Muscle of arm (tissue), 14 donors: Measurements from ENCODE around the gene KCNJ9. TPM values are rescaled to one million over a fixed set of nuclear protein-coding genes. Genes with fewer than 3 reads are reported as not detected.
"Not testable (repeated sequence)": the region's sequence is repeated elsewhere in the genome, so short reads cannot be mapped to it uniquely, and the experiment has no call there.

Source experiments
- DNase-seq: peaks from one replicate; pipeline ENCODE4 v3.0.0-alpha.2; 2013
- long read RNA-seq, 11 donors: transcript quantifications; one replicate each; lab custom pipeline, GENCODE V29; 2026
- polyA plus RNA-seq, 12 donors: library from polyadenylated mRNA; unstranded; fragments of 120-200 nt; gene quantifications; one replicate each; pipeline ENCODE4 v1.2.1, GENCODE V29; 2013; ENCODE audit not compliant: insufficient read length in 12 of 12

Gene KCNJ9
- polyA plus RNA-seq = under 1 TPM in 10 of 12 donors, not detected in 2; 0.04 to 0.22 (median 0.07) TPM
- long read RNA-seq, donor 1 = 0 reads
- long read RNA-seq, donor 2 = 0 reads
- long read RNA-seq, donor 3 = 0 reads
- long read RNA-seq, donor 4 = 0 reads
- long read RNA-seq, donor 5 = 0 reads
- long read RNA-seq, donor 6 = 0 reads
- long read RNA-seq, donor 7 = 0 reads
- long read RNA-seq, donor 8 = 0 reads
- long read RNA-seq, donor 9 = 0 reads
- long read RNA-seq, donor 10, partial matches to known transcripts = 12 of 12 reads
- long read RNA-seq, donor 10, other reads (novel, unspliced or antisense) = 0 of 12 reads
- long read RNA-seq, donor 11 = 0 reads

DNA sequence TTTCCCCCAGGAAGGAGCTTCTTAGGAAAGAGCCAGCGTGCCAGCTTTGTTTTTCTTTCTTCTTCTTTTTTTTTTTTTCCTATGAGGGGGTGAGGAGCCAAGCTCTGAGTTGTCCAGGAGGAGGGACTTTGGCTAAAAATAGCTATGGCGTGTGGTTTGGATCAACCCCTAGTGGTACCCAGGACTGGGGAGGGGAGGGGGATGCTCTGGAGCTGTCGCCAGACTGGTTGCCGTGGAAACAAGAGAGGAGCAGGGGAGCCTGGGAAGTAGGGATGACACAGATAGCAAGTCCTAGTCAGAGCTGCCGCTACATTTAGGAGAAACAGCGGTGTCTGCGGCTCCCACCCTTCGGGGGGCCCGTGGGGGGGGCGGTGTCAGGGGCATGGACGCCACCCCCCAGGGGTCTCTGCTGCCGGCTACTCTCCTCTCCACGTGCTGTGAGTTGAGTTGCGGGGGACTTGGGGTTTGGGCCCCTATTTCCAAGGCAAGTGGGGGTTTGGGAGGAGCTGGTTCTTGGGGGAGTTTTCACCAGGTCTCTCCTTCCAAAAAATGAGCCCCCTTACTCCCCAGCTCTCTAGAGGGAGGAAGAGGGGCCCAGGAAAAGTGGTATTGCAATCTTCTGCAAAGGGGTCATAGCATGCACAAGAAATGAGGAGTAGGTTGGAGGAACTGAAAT is at the start of gene KCNJ9:
Gene KCNJ9 (plus strand): TSS at position 278 of the 676 bp plus-strand sequence. CDS start 2,493 bp downstream, outside the sequence.
- DNase-seq = no peak

DNA sequence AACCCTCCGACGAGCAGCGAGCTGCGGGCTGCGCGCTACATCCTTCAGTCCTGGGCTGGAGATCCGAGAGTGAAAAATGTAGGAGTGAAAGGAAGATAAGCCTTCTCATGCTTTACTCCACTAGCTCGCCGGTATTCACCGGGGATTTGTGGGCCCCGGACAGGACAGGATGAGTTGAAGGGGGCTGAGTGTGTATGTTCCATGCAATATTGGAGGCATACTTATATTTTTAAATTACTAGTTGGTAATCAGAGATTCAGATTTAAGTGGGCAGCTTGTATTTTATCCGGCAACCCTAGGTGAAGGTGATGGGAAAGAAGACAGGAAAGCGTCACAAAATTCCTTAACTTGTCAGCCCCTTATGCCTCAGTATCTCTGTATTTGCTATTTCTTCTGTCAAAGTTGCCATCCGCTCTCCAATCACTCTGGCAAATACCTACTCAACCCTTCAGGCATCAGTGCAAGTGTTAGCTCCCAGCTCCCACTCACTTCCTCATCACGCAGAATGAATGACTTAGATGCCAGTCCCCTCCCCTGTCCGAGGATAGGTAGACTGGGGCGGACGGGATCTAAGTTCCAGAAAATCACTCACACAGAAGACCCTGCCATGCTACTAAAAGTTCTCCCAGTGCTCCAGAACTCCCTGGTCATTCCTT is 49.0 kb upstream of the KCNJ9 start:
- DNase-seq = peak; percentile 7

DNA sequence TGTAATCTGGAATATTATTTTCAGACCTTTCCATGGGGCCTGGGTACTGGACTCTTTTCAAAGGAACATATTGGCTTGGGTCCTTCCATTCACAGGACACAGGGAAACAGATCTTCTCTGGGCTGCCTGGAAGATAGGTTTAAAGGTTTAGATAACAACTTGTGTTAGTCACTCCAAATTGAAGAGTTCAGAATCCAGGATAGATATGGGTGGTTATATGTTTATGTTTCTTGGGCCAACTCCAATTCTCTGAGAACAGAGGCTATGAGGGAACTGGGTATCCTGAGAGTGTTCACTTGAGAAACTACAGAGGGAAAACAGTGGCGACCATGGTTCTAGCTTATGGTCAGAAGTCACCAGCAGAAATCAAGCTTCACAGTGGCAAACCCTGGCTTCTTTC is 40.9 kb upstream of the KCNJ9 start:
- DNase-seq = no peak

DNA sequence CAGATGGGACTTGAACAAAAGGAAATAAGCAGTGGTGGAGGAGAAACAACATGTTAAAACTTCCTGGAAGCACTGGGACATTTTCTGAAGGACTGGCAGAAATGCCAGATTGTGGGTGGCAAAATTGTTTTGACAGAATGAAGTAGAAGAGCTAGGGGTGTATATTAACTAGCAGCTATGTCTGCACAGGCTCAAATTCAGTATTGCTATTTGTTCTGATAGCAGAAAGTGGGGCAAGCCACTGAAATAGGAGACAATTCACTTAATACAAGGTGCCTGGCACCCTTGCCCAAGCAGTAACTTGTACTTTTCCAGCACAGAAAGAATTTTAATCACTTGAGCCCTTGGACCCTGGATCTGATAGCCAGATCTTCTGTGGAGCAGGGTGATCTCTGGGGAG is 37.8 kb upstream of the KCNJ9 start:
- DNase-seq = no peak

DNA sequence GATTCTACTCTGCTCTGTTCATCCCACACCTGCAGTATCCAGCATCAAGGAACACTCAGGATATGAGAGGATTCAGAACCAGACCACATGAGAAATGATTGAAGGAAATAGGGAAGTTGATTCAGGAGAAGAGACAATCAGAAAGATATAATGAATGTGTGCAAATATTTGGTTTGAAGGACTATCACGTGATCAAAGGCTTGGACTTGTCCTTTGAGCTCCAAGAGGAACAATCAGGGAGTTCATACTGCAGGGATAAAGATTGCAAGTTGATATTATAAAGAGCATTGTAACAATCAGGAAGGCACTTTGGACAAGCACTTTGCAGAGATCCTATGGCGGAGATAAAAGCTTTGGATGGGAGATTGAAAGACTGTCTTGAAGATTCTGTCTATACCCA is 35.7 kb upstream of the KCNJ9 start:
- no peak for DNase-seq

DNA sequence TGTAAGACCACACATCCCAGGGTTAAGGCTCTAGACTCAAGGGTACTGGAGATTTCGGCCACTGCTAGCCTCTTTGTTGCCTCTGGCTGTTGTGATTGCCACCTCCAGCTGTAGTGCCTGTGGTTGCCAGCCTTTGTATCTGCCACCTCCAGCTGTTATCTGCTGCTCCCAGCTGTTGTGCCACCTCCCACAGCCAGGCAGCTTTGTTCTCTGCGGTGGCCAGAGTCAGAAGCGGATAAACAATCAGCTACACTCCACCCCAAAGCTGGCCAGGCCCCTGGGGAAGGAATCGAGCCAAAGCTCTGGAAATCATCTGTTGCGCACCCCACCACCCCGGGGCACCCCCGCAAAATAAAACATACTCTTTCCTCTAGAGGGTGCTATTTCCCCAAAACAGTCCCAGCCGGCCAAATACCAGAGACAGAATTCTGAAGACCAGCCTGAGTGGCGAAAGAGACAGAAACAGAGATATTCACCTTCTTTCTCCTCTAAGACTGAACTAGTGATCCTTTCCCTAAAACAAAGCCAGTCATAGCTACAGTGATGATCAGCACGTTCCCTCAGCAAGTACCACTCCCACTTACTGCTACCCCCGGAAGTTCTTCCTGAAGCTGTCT is 34.7 kb upstream of the KCNJ9 start:
- DNase-seq = peak; percentile 27

DNA sequence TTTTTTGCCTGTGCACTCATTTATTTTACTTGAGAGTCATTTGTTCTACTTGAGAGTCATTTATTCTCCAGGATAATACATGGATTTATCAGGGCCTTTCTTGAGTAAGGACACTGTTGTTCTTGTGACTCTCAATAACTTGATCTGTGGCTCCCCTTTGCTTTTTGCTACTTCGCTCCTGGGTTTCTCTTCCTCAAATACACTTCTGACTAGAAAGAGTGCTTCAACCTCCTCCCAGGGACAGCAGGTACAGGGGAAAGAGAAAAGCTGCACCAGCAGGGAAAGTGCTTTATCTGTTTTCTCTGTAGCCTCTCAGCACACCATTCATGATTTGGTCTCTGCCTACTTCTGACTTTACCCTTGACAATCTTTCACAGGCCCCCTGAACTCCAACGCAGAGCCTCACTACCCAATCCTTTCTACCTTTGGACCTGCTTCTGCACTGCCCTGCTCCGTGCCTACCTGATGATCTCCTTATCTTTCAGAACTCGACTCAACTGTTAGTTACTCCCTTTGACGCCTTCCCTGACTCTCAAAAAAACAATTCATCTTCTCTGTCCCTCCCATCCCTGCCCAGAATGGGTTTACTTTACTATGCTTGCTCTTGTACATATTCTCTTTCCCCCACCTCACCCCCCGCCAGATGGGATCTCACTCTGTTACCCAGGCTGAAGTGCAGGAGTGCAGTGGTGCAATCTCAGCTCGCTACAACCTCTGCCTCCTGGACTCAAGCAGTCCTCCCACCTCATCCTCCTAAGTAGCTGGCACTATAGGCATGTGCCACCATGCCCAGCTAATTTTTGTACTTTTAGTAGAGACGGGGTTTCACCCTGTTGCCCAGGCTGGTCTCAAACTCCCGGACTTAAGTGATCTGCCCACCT is 34.0 kb upstream of the KCNJ9 start:
- no peak for DNase-seq

DNA sequence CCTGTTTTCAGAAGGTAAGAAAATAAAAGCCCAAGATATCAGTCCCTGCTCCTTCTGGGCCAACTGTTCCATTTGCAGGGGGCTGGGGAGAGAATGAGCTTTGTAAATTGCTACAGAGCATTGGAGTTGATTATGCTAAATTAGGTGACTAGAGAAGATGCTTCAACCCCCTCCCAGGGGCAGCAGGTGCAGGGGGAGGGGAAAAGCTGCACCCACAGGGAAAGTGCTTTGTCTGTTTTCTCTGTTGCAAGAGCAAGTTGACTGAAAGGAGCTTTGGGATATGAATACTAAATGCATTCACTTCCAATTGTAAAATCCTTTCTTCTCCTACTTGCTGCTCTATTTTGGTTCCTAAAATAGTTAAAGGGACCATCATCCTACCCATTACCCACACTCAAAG is 33.0 kb upstream of the KCNJ9 start:
- DNase-seq = no peak

DNA sequence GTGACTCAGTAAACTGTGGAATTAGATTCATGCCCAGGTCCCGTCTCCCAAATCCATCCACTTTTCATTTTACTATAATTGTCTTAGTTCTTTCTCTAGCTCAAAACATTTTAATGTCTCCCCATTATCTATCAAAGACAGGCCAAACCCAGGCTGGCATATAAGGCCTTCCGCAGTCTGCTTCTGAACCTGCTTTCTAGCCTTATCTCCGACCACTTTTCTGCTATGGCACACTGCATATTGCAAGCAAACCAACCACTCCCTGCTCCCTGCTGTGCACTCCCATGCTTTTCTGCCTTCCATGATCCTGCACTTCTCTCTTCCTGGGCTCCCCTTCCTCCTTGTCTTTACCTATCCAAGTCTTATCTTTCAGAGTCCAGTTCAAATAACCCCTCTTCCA is 32.2 kb upstream of the KCNJ9 start:
- DNase-seq = no peak

DNA sequence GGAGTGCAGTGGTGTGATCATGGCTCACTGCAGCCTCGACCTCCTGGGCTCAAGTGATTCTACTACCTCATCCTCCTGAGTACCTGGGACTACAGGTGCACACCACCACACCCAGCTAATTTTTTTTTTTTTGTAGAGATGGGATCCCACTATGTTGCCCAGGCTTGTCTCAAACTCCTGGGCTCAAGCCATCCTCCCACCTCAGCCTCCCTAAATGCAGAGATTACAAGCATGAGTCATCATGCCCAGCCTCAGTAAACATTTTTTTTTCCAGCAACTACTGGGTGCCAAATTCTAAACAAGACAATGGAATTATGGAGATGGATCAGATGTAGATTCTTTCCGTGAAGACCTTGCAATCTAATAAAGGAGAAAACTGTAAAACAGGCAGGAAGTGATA is 31.2 kb upstream of the KCNJ9 start:
- DNase-seq = not testable (repeated sequence)

DNA sequence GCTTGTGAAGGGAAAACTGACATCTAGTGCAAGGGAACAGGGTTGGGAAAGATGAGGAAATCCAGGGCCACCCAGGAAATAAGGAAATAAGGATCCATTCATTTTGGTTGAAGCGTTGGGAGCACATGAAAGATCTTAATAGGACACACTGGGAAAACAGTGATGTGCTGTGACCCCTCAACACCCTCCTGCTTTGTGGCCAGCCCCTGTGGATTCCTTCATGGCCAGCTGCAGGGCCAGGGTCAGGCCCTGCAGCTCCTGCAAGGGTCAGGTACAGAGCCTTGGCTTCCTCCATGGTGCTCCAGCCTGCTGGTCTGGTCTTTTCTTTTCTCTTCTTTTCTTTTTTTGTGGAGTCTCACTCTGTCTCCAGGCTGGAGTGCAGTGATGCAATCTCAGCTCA is 30.7 kb upstream of the KCNJ9 start:
- no peak for DNase-seq

DNA sequence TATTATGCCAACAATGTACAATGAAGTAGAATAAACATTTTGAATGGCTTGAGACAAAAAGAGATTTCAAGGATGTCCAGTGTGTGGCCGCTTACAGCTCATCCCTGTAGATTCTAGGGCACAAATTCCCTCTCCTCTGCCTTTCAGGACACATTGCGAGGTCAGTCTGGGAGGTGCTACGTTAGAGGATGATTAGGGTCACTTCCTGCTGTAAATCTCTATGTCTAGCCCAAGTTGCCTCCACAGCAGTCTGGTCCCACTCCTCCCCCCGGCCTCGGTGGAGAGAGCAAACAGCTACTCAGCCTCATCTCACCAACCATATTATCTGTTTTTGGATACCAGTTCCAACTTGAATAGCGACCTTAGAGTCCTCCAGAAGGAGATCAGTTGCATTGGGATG is 28.4 kb upstream of the KCNJ9 start:
- no peak for DNase-seq

DNA sequence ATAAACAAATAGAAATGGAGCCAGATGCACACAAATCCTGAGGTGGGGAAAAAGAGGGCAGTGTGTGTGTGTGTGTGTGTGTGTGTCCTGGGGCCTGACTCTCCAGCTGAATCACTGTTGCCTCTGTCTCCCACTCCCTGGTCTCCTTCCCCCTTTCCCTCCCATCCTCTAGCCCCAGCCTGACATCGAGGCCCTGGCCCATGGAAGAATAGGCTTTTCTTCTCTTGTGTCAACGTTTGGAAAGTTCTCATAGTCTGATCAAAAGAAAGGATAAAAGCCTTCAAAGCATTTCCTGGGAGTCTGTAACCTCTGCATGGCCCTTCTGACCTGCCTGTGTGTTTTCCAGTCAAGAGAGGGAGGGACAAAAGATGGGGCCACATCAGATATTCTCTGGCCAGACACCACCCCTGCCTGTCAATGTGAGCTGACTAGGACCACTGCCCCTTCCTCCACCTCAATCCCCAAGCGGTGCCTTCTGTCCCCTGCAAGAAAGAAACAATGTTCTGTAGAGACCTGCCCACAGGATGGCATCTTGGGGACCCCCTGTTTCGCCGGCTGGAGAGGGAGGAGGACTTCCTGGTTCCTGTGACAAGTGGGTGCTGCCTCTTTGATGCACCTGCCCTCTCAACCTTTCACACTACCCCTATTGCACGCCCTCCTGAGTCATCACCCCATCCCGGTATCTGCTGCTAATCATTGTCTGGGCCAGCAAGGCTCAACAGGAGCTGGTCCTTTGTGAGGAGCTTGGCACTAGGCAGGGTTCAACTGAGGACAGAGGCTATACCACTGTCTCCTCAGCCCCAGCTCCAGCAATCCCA is 27.6 kb upstream of the KCNJ9 start:
- DNase-seq = no peak

DNA sequence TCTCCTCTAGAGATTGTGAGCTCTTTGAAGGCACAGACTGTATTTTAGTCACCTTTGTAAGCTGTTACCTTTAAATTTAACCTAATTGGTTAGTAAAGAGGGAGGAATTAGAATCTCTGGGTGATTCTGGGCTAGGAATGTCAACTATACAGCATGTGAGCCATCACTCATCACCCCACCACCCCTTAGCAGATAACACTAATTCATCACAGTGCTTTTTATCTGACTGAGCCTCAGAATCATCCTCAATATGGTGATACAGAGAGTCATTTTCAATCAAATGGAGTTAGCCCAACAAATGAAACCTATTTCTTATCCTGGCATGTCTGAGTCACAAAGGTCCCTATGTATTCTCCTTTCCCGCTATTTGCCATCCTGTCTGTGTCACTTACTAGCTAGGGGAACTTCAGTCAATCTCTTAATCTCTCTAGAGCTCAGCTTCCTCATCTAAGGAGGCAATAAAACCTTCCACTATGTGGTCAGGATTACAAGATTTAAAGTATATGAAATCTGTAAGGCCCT is 24.6 kb upstream of the KCNJ9 start:
- no peak for DNase-seq

DNA sequence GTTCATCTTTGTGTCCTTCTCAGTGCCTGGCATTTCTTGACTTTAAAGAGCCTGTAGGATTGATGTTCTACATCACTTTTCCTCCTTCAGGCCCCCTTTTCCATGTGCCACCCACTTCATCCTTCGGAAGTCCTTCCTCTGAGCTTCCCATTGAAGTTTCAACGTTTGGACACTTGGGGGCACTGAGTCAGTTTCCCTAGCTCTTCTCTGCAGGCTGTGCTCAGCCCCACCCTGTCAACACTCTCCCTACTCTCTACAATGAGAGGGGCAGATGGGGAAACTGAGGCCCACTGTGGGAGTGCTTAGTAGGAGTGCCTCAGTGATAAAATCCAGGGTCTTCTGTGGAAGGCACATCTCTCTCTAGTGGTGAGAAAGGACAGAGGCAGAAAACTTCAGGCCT is 23.3 kb upstream of the KCNJ9 start:
- DNase-seq = no peak

DNA sequence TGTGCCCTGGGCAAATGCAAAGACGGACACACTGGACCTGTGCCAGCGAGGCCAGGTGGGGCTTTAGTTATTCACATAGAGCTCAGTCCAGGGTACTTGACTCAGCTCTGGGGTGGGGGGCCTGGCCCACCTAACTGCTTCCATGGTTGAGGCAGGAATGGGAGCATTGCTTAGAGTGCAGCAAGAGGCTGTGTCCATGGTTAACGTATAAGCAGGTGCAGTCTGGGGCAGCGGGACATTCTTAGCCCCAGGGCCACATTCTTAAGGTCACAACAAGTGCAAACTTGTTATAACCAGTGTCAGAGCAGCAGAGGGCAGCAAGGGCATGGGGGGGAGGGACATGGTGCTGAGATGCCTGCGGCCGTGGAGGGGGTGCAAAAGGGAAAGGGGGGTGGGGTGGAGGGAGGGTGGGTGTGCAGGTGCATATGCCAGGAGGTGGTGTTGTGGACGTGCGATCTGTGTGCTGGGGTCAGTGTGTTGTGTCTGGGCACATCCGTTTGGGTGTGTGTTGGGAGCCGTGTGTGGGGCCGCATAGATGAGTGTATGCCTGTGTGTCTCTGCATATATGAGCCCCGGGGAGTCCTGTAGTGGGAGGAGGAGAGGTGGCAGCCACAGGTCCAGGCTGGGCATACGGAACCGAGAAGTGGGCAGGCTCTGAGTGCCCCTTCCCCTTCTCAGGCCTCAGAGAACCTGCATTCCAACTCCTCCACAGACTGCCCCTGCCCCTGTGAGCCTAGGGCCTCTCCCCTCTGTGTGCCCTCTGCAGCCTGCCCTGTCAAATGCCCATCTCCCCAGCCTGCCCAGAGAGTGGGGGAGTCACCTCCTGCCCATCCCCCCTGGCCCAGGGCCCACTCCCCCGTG is 19.7 kb upstream of the KCNJ9 start:
- no peak for DNase-seq

DNA sequence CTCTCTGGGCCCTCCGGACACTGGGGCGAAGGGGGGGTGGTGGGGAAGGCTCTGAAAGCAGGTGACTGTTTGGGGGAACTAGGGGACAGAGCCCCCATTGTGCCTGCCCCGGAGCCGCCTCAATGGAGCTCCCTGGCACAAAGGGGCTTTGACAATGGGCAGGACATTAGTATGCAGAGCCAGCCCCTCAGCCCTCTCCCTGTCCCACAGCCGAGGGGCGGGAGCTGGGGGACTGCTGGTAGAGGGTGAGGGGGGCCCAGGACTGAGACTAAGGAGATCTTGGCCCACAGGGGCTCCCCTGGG is 19.2 kb upstream of the KCNJ9 start:
- no peak for DNase-seq

DNA sequence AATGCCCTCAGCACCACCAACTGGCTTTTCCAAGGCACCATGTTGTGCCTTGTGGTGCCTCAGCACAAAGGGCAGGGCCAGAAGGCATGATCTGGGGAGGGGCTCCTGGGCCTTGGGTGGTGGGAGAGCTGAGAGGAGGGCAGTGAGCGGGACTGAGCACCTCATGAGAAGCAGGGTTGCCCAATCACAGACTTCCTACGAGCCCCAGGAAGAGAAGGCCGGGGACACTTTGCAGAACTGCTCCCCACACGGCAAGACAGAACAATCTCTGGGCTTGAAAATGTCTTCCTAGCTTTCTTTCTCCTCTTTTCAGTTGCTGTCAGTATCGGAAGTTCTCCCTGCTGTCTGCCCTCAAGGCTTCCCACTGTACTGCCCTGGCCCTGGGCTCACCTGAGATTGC is 18.2 kb upstream of the KCNJ9 start:
- no peak for DNase-seq

DNA sequence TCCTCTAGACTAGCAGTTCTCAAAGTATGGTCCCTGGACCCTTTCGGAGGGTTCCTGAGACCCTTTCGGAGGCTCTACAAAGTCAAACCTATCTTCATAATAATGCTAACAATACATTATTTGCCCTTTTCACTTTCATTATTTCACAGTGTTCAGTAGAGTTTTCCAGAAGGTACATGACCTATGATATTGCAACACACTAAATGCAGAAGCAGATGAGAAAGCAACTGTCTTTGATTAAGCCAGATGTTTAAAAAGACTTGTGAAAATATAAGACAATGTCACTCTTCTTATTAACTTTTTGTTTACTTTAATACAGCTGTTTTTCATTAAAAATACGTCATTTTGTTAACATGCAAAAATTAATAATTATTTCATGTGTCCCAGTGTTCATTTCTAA is 17.2 kb upstream of the KCNJ9 start:
- DNase-seq = no peak

DNA sequence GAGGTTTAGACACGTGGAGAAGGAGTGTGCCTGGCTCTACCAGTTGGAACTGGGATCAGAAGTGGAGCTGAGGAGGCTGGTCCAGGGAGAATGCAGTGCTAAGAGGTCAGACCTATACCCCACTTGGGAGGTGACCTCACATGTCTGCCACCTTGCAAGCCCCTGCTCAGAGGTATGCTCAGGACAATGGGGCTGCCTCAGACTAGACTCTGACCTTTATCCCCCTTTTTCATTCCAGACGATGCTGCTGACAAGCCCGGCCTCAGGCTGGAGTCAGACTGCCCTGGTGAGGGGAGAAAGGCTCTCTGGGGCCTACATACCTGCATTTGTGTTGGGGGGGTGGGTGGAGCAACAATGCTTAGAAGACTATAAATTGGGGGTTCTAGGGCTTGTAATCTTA is 16.6 kb upstream of the KCNJ9 start:
- DNase-seq = no peak
